ENCODE measurements around the gene ALDH4A1. TPM values are rescaled to one million over a fixed set of nuclear protein-coding genes. Genes with fewer than 3 reads are reported as not detected.

The ALDH4A1 gene
- total RNA-seq, 1 experiment from 2014 or later = 31.0 TPM

GRCh38 chr1:18921516-18922251 is 19.3 kb upstream of the ALDH4A1 start (continued):
- TF ChIP-seq SMAD4 (CRISPR knock-in tag; IDR thresholded peaks at IDR 0.05) (no peak), IRF1 (CRISPR knock-in tag; IDR thresholded peaks at IDR 0.05) (no peak), TEAD4 (CRISPR knock-in tag; IDR thresholded peaks at IDR 0.05) (no peak), USF2 (CRISPR knock-in tag; IDR thresholded peaks at IDR 0.05) (no peak), ZNF281 (CRISPR knock-in tag; IDR thresholded peaks at IDR 0.05) (no peak), NFE2L1 (CRISPR knock-in tag; IDR thresholded peaks at IDR 0.05) (no peak), FOXJ3 (CRISPR knock-in tag; IDR thresholded peaks at IDR 0.05; ENCODE audit: borderline replicate concordance) (no peak), AR (CRISPR knock-in tag; IDR thresholded peaks at IDR 0.05) (no peak), OVOL2 (CRISPR knock-in tag; IDR thresholded peaks at IDR 0.05; ENCODE audit: borderline replicate concordance) (no peak), ZNF317 (CRISPR knock-in tag; IDR thresholded peaks at IDR 0.05; ENCODE audit: borderline replicate concordance, low read depth) (no peak), NFYB (CRISPR knock-in tag; conservative IDR thresholded peaks at IDR 0.05; ENCODE audit: low read depth) (no peak)

GRCh38 chr1:18920931-18921330 is 18.6 kb upstream of the ALDH4A1 start:
- no peak overlapping the region for H3K27ac Mint-ChIP-seq
- no peaks in the 10 kb centered on the region for H3K27me3 Mint-ChIP-seq (ENCODE audit: low read depth)
- peaks cover 13% of the 10 kb centered on the region for H3K4me1 Mint-ChIP-seq
- ATAC-seq (no peak), DNase-seq (ENCODE audit: low spot score) (no peak)
- no peaks in the 10 kb centered on the region for H3K36me3 Mint-ChIP-seq
- CTCF ChIA-PET = interaction anchor here (0.7 to 5.1 kb wide), 2 partner anchors 8 to 14 kb away, joined by 3 to 71 read pairs; no protein-coding TSS in a partner anchor
- no peaks in the 10 kb centered on the region for H3K9me3 Mint-ChIP-seq
- no peak overlapping the region for H3K4me3 Mint-ChIP-seq
- POLR2A ChIA-PET = no interaction called here
- TF ChIP-seq OVOL2 (CRISPR knock-in tag; IDR thresholded peaks at IDR 0.05; ENCODE audit: borderline replicate concordance) = no peak
- no peak for TF ChIP-seq JAZF1 (CRISPR knock-in tag; IDR thresholded peaks at IDR 0.05)
- no peak for TF ChIP-seq CTCF (IDR thresholded peaks at IDR 0.05)
- no peak for TF ChIP-seq E2F4 (CRISPR knock-in tag; IDR thresholded peaks at IDR 0.05; ENCODE audit: borderline replicate concordance, low read depth)
- TF ChIP-seq ZNF532 (CRISPR knock-in tag; IDR thresholded peaks at IDR 0.05; ENCODE audit: borderline replicate concordance) = no peak
- no peak for TF ChIP-seq NR2C2 (CRISPR knock-in tag; IDR thresholded peaks at IDR 0.05)
- TF ChIP-seq HMGXB4 (CRISPR knock-in tag; IDR thresholded peaks at IDR 0.05) = no peak
- no peak for TF ChIP-seq ATF3 (CRISPR knock-in tag; conservative IDR thresholded peaks at IDR 0.05)
